K562 (cell line): Measurements from ENCODE around the gene PRRC2A. TPM values are rescaled to one million over a fixed set of nuclear protein-coding genes. Genes with fewer than 3 reads are reported as not detected.

Experiments
- ATF4 ChIP-seq: fragments of 450-650 bp; formaldehyde crosslinking; IDR thresholded peaks from 2 replicates; pipeline ENCODE4 v1.4.0; 2022; ENCODE audit warnings: mild to moderate bottlenecking, moderate library complexity
- CBX5 ChIP-seq: IDR thresholded peaks from 2 replicates; pipeline ENCODE4 v1.6.1; 2014; ENCODE audit warnings: low read depth, borderline replicate concordance
- CBX8 ChIP-seq: fragments of 200-600 bp; sonication (generic); IDR thresholded peaks from 2 replicates; pipeline ENCODE4 v1.6.1; 2012; ENCODE audit warnings: borderline replicate concordance, mixed run types, low read depth, mild to moderate bottlenecking, moderate library complexity, mixed read lengths, low read length, control low read depth, inconsistent platforms; ENCODE audit not compliant: poor library complexity, severe bottlenecking; ENCODE audit errors: extremely low read depth
- CREB1 ChIP-seq, 2 experiments: sonication (generic) in 1 of 2; formaldehyde crosslinking in 1 of 2; IDR thresholded peaks; 2 replicates each; pipeline versions ENCODE4 v1.6.1 to v1.8.0; 2012 to 2022; ENCODE audit warnings: inconsistent platforms in 1 of 2, mild to moderate bottlenecking in 1 of 2, missing genetic modification reagents in 1 of 2, moderate library complexity in 1 of 2
- DMBX1 ChIP-seq: fragments of 250-450 bp; sonication (Bioruptor Pico); IDR thresholded peaks from 2 replicates; pipeline ENCODE4 v1.8.0; 2022; ENCODE audit warnings: inconsistent platforms, mild to moderate bottlenecking, moderate library complexity, borderline replicate concordance
- ESRRB ChIP-seq: fragments of 250-450 bp; sonication (Bioruptor Pico); IDR thresholded peaks from 2 replicates; pipeline ENCODE4 v1.5.0; 2020; ENCODE audit warnings: mild to moderate bottlenecking, moderate library complexity, borderline replicate concordance
- FOSL1 ChIP-seq: fragments of 200-800 bp; sonication (Bioruptor generic); conservative IDR thresholded peaks from 2 replicates; pipeline ENCODE4 v1.6.1; 2016; ENCODE audit warnings: missing genetic modification characterization, missing compliant biosample characterization
- HINFP ChIP-seq: fragments of 450-650 bp; conservative IDR thresholded peaks from 2 replicates; pipeline ENCODE4 v1.6.1; 2016; ENCODE audit warnings: missing genetic modification characterization, low read depth, mild to moderate bottlenecking, control low read depth, missing compliant biosample characterization
- HMG20B ChIP-seq: fragments of 250-450 bp; sonication (Bioruptor Pico); IDR thresholded peaks from 2 replicates; pipeline ENCODE4 v1.5.0; 2021; ENCODE audit warnings: mild to moderate bottlenecking
- MTA2 ChIP-seq: fragments of 450-650 bp; IDR thresholded peaks from 2 replicates; pipeline ENCODE4 v1.6.1; 2016; ENCODE audit warnings: low read depth
- NFE2 ChIP-seq: IDR thresholded peaks from 2 replicates; pipeline ENCODE4 v1.6.1; 2014; ENCODE audit warnings: antibody characterized with exemption, low read depth
- NFRKB ChIP-seq: fragments of 450-650 bp; IDR thresholded peaks from 2 replicates; pipeline ENCODE4 v1.6.1; 2016; ENCODE audit warnings: low read depth
- PTRF ChIP-seq: fragments of 450-650 bp; IDR thresholded peaks from 2 replicates; pipeline ENCODE4 v1.6.1; 2016; ENCODE audit warnings: mild to moderate bottlenecking, missing genetic modification characterization, missing compliant biosample characterization
- SIRT6 ChIP-seq: IDR thresholded peaks from one replicate; pipeline ENCODE4 v1.6.1; 2012; ENCODE audit warnings: low read depth, mild to moderate bottlenecking, control low read depth, inconsistent platforms, low read length, moderate library complexity
- THAP7 ChIP-seq: fragments of 250-450 bp; sonication (Bioruptor Pico); IDR thresholded peaks from 2 replicates; pipeline ENCODE4 v1.5.0; 2021
- ZBTB34 ChIP-seq: fragments of 250-450 bp; sonication (Bioruptor Pico); IDR thresholded peaks from 2 replicates; pipeline ENCODE4 v1.8.0; 2021; ENCODE audit warnings: mild to moderate bottlenecking, moderate library complexity
- ZNF444 ChIP-seq: fragments of 250-450 bp; sonication (Bioruptor Pico); IDR thresholded peaks from 2 replicates; pipeline ENCODE4 v1.4.0; 2020; ENCODE audit warnings: mild to moderate bottlenecking, moderate library complexity
- ZNF655 ChIP-seq: fragments of 250-450 bp; sonication (Bioruptor Pico); IDR thresholded peaks from 2 replicates; pipeline ENCODE4 v1.5.0; 2021
- ZNF740 ChIP-seq, 3 experiments: fragments of 200-800 bp in 1 of 3; sonication (Bioruptor generic) in 1 of 3; sonication (generic) in 1 of 3; formaldehyde crosslinking in 1 of 3; IDR thresholded peaks; 2 replicates each; pipeline versions ENCODE4 v1.6.1 to v1.8.0; 2016 to 2022; ENCODE audit warnings: mild to moderate bottlenecking in 2 of 3, missing compliant biosample characterization in 2 of 3, missing genetic modification characterization in 2 of 3, missing genetic modification reagents in 1 of 3
- ZSCAN29 ChIP-seq: fragments of 450-650 bp; IDR thresholded peaks from 2 replicates; pipeline ENCODE4 v1.6.1; 2017
- polyA plus RNA-seq, 8 experiments: library from polyadenylated mRNA; depleted of rRNA in 4 of 8; stranded (reverse) in 5 of 8; unstranded in 3 of 8; fragments of >200 nt; fragmentation: Nextera tagmentation in 2 of 8; fragmentation: Illumina TruSeq in 1 of 8; extraction: Ambion mirVana in 2 of 8; extraction: Trizol in 1 of 8; gene quantifications; 2 replicates each; pipeline versions ENCODE4 v1.2.1 to v1.2.3, GENCODE V29; 2011 to 2014; ENCODE audit warnings: inconsistent platforms in 1 of 8, missing spikeins in 1 of 8
- total RNA-seq, 7 experiments: library from RNA; depleted of rRNA in 6 of 7; stranded (reverse); fragments of >200 nt in 6 of 7; fragmentation: Illumina TruSeq in 2 of 7; extraction: Trizol in 2 of 7; gene quantifications; 2 replicates each; pipeline versions ENCODE4 v1.2.1 to v1.2.3, GENCODE V29; 2011 to 2021; ENCODE audit warnings: low replicate concordance in 1 of 7

The PRRC2A gene
- total and polyA plus RNA-seq, 9 of the 15 experiments (the other 6 are each of a cell fraction or from before 2014, with no cell fraction given) = 1.0 to 332 (median 63.0) TPM

GRCh38 chr6:31663126-31663960 is 42.8 kb downstream of the PRRC2A start (continued):
- TF ChIP-seq ZNF740 (CRISPR knock-in tag; IDR thresholded peaks at IDR 0.05) (no peak), ZNF740 (tag; IDR thresholded peaks at IDR 0.05) (no peak), NFRKB (no peak), FOSL1 (tag) (no peak), ZNF444 (CRISPR knock-in tag) (no peak), ZSCAN29 (no peak), THAP7 (CRISPR knock-in tag) (no peak), ATF4 (CRISPR knock-in tag) (no peak), ZBTB34 (CRISPR knock-in tag) (no peak), NFE2 (no peak), CBX8 (no peak), DMBX1 (CRISPR knock-in tag) (peak; percentile 48; the same call in 1 of the 2 replicates), PTRF (tag) (0 out of 2 replicates have a peak, but pooled peaks have one; percentile 19), HINFP (tag) (0 out of 2 replicates have a peak, but pooled peaks have one; percentile 31), SIRT6 (no peak), CREB1 (IDR thresholded peaks at IDR 0.05) (no peak), CREB1 (CRISPR knock-in tag; IDR thresholded peaks at IDR 0.05) (no peak), ESRRB (no peak), ZNF655 (CRISPR knock-in tag) (no peak), HMG20B (no peak), MTA2 (no peak), CBX5 (no peak)
